ENCODE results near the gene HSD11B1.

HSD11B1 gene

DNA sequence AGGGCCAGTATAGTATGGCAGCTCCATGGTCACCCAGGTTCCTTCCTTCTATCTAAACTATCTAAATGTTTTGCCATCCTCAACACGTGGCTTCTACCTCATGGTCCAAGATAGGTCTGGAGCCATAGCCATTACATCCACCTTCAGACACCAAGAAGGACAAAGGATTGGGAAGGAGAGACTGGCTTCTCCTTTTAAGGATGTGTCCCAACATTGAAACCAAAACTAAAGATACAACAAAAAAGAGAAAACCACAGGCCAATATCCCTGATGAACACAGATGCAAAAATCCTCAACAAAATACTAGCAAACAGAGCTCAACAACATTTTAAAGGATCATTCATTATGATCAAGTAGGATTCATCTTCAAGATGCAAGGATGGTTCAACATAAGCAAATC is 24.8 kb downstream of the HSD11B1 start:
- H4K8ac ChIP-seq (ENCODE audit: low read depth, low read length), result no peak overlapping the region
- no peak overlapping the region for H3K9ac ChIP-seq (ENCODE audit: low read length)
- no CpG with 5 or more reads among the region's 1 CpG for WGBS (ENCODE audit: extremely low coverage, insufficient coverage, insufficient read length)
- no peaks in the 10 kb centered on the region for H3K4me1 ChIP-seq (ENCODE audit: control insufficient read depth in 1 of 2, insufficient read depth in 2 of 2, low read length in 2 of 2)
- no peaks in the 10 kb centered on the region for H3K79me1 ChIP-seq (ENCODE audit: low read length)
- H4K12ac ChIP-seq (ENCODE audit: low read depth, low read length), result no peak overlapping the region
- no peak overlapping the region for H2BK5ac ChIP-seq (ENCODE audit: low read depth, low read length, poor library complexity)
- H3K4me2 ChIP-seq (ENCODE audit: low read length), result no peak overlapping the region
- no peak overlapping the region for H2BK12ac ChIP-seq (ENCODE audit: low read length)
- H2AFZ ChIP-seq (ENCODE audit: insufficient read depth, low read length, poor library complexity), result no peak overlapping the region
- H3K4me3 ChIP-seq (ENCODE audit: low read depth, low read length), result no peak overlapping the region
- H3K23ac ChIP-seq (ENCODE audit: low read length), result no peak overlapping the region
- H2AK5ac ChIP-seq (ENCODE audit: low read length), result no peak overlapping the region
- no peak overlapping the region for H3K18ac ChIP-seq (ENCODE audit: low read length)
- H3K27me3 ChIP-seq (ENCODE audit: insufficient read depth, low read length), result no peaks in the 10 kb centered on the region
- no peaks in the 10 kb centered on the region for H3K9me3 ChIP-seq (ENCODE audit: insufficient read depth, low read depth, low read length)
- H4K91ac ChIP-seq (ENCODE audit: low read depth, low read length), result no peak overlapping the region
- H3K79me2 ChIP-seq (ENCODE audit: control insufficient read depth, insufficient read depth, low read length, poor library complexity), result no peaks in the 10 kb centered on the region
- H3K36me3 ChIP-seq (ENCODE audit: control insufficient read depth in 1 of 2, insufficient read depth in 2 of 2, low read length in 2 of 2), result no peaks in the 10 kb centered on the region
- no peak overlapping the region for H3K27ac ChIP-seq (ENCODE audit: low read depth, low read length)
- H3K4ac ChIP-seq (ENCODE audit: low read depth, low read length), result no peak overlapping the region
- no peak overlapping the region for H3K14ac ChIP-seq (ENCODE audit: low read length)
- H2BK120ac ChIP-seq (ENCODE audit: insufficient read depth, low read length, poor library complexity), result no peak overlapping the region
- DNase-seq, result no peak

DNA sequence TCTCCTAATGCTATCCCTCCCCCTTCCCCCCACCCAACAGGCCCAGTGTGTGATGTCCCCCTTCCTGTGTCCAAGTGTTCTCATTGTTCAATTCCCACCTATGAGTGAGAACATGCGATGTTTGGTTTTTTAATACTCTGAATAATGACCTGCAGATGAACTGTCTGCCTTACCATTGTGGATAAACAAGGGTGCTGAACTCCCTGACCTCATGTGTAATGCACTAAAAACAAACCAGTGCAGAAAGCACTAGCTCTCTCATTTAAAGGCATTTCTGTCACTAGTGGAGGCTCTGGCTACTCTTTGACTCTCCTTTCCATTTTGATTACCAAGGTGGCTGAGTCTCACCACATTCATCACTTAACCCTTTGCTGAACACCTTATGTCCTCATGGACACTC is 28.1 kb downstream of the HSD11B1 start:
- H2BK12ac ChIP-seq (ENCODE audit: low read length), result no peak overlapping the region
- no peak overlapping the region for H3K18ac ChIP-seq (ENCODE audit: low read length)
- H3K9me3 ChIP-seq (ENCODE audit: insufficient read depth, low read depth, low read length), result no peaks in the 10 kb centered on the region
- no peak overlapping the region for H3K14ac ChIP-seq (ENCODE audit: low read length)
- no peak overlapping the region for H3K27ac ChIP-seq (ENCODE audit: low read depth, low read length)
- no peak for DNase-seq
- no peak overlapping the region for H2AFZ ChIP-seq (ENCODE audit: insufficient read depth, low read length, poor library complexity)
- no peaks in the 10 kb centered on the region for H3K36me3 ChIP-seq (ENCODE audit: control insufficient read depth in 1 of 2, insufficient read depth in 2 of 2, low read length in 2 of 2)
- no peak overlapping the region for H4K12ac ChIP-seq (ENCODE audit: low read depth, low read length)
- H3K4ac ChIP-seq (ENCODE audit: low read depth, low read length), result no peak overlapping the region
- no peaks in the 10 kb centered on the region for H3K4me1 ChIP-seq (ENCODE audit: control insufficient read depth in 1 of 2, insufficient read depth in 2 of 2, low read length in 2 of 2)
- no peak overlapping the region for H3K4me2 ChIP-seq (ENCODE audit: low read length)
- H3K79me2 ChIP-seq (ENCODE audit: control insufficient read depth, insufficient read depth, low read length, poor library complexity), result no peaks in the 10 kb centered on the region
- no peak overlapping the region for H2BK120ac ChIP-seq (ENCODE audit: insufficient read depth, low read length, poor library complexity)
- no peak overlapping the region for H3K4me3 ChIP-seq (ENCODE audit: low read depth, low read length)
- WGBS (ENCODE audit: extremely low coverage, insufficient coverage, insufficient read length), result no CpG with 5 or more reads among the region's 1 CpG
- no peak overlapping the region for H4K8ac ChIP-seq (ENCODE audit: low read depth, low read length)
- no peak overlapping the region for H4K91ac ChIP-seq (ENCODE audit: low read depth, low read length)
- no peak overlapping the region for H2AK5ac ChIP-seq (ENCODE audit: low read length)
- no peak overlapping the region for H3K9ac ChIP-seq (ENCODE audit: low read length)
- no peak overlapping the region for H2BK5ac ChIP-seq (ENCODE audit: low read depth, low read length, poor library complexity)
- no peaks in the 10 kb centered on the region for H3K27me3 ChIP-seq (ENCODE audit: insufficient read depth, low read length)
- H3K23ac ChIP-seq (ENCODE audit: low read length), result peak overlapping the region; percentile 46
- H3K79me1 ChIP-seq (ENCODE audit: low read length), result no peaks in the 10 kb centered on the region

DNA sequence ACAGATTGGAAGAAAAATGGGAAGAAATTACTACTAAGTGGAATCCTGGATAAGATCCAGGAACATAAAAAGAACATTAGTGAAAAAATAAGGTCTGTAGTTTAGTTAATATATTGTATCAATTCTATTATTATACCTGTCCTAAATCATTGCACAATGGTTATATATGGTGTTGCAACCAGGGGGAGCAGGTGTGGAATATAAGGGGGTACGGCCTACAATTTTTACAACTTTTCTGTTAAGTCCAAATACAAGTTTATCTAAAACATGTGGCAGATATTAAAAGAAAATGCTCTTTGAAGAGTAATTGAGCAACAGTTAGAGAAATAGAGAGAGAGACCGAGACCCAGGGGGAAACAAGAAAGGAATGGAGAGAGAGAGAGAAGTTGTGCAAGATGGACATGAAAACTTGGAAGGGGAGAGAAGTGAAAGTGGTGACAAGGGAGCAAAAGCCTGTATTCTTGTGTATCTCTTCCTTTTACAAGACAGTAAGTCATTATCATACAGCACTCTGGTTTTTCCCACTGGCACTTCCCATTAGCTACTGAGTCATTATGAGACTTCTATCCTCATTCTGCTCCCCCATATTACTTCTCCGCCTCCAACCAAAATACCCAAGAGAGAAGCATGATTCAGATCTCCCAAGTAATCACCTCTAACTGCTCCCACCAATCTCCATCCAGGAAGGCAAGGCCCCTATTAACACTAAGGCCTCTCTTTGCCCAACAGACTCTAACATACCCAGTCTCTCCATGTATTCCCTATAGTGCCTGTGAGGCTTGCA is 29.0 kb downstream of the HSD11B1 start:
- no CpG with 5 or more reads among the region's 3 CpGs for WGBS (ENCODE audit: extremely low coverage, insufficient coverage, insufficient read length)
- no peaks in the 10 kb centered on the region for H3K79me1 ChIP-seq (ENCODE audit: low read length)

DNA sequence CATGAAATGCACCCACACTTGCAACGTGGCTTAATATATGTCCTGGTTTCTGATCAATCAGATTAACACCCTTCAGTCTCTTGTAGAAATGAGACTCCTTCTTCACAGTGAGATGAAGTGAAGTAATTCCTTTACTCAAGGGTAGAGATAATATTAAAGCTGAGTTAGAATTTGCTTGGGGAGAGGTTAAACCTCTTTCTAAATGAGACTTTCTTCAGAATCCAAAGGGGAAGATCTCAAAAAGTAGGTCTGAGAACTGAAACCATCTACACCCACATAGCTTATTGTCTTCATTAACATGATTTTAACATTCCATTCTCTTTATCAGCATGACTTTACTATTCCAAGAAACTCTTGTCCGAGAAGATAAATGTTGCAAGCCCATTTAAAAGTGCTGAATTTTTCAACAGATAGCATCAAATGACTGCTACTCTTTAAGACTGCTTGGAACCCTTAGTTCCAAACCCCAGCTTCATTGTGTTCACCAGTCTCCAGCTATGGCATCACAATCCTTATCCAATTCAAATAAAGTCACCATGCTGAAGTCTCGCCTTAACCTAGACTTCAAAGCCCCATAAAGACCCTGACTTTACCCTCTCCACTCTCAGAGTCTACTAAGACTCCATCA is 32.0 kb downstream of the HSD11B1 start:
- H3K4me1 ChIP-seq (ENCODE audit: control insufficient read depth in 1 of 2, insufficient read depth in 2 of 2, low read length in 2 of 2), result no peaks in the 10 kb centered on the region
- H3K4me2 ChIP-seq (ENCODE audit: low read length), result no peak overlapping the region
- H3K79me1 ChIP-seq (ENCODE audit: low read length), result no peaks in the 10 kb centered on the region
- no peaks in the 10 kb centered on the region for H3K79me2 ChIP-seq (ENCODE audit: control insufficient read depth, insufficient read depth, low read length, poor library complexity)
- no peaks in the 10 kb centered on the region for H3K9me3 ChIP-seq (ENCODE audit: insufficient read depth, low read depth, low read length)
- DNase-seq, result no peak
- H3K4me3 ChIP-seq (ENCODE audit: low read depth, low read length), result no peak overlapping the region
- H3K14ac ChIP-seq (ENCODE audit: low read length), result no peak overlapping the region
- no peak overlapping the region for H2AK5ac ChIP-seq (ENCODE audit: low read length)
- no peaks in the 10 kb centered on the region for H3K27me3 ChIP-seq (ENCODE audit: insufficient read depth, low read length)
- no peak overlapping the region for H4K12ac ChIP-seq (ENCODE audit: low read depth, low read length)
- no peak overlapping the region for H3K27ac ChIP-seq (ENCODE audit: low read depth, low read length)
- H3K18ac ChIP-seq (ENCODE audit: low read length), result no peak overlapping the region
- H2BK120ac ChIP-seq (ENCODE audit: insufficient read depth, low read length, poor library complexity), result no peak overlapping the region
- WGBS (ENCODE audit: extremely low coverage, insufficient coverage, insufficient read length), result no CpG with 5 or more reads among the region's 3 CpGs
- H4K8ac ChIP-seq (ENCODE audit: low read depth, low read length), result no peak overlapping the region
- peak overlapping the region; percentile 38 for H3K9ac ChIP-seq (ENCODE audit: low read length)
- H3K36me3 ChIP-seq (ENCODE audit: control insufficient read depth in 1 of 2, insufficient read depth in 2 of 2, low read length in 2 of 2), result no peaks in the 10 kb centered on the region
- H2BK5ac ChIP-seq (ENCODE audit: low read depth, low read length, poor library complexity), result no peak overlapping the region
- no peak overlapping the region for H3K4ac ChIP-seq (ENCODE audit: low read depth, low read length)
- H3K23ac ChIP-seq (ENCODE audit: low read length), result no peak overlapping the region
- no peak overlapping the region for H2BK12ac ChIP-seq (ENCODE audit: low read length)
- no peak overlapping the region for H4K91ac ChIP-seq (ENCODE audit: low read depth, low read length)
- no peak overlapping the region for H2AFZ ChIP-seq (ENCODE audit: insufficient read depth, low read length, poor library complexity)

More for the DNA sequence above, 29.0 kb downstream of the HSD11B1 start:
- Histone ChIP-seq H3K79me2 (ENCODE audit: control insufficient read depth, insufficient read depth, low read length, poor library complexity) (no peaks in the 10 kb centered on the region), H3K4ac (ENCODE audit: low read depth, low read length) (no peak overlapping the region), H4K8ac (ENCODE audit: low read depth, low read length) (no peak overlapping the region), H3K18ac (ENCODE audit: low read length) (no peak overlapping the region), H3K9me3 (ENCODE audit: insufficient read depth, low read depth, low read length) (no peaks in the 10 kb centered on the region), H2BK12ac (ENCODE audit: low read length) (no peak overlapping the region), H3K36me3 (ENCODE audit: control insufficient read depth in 1 of 2, insufficient read depth in 2 of 2, low read length in 2 of 2) (no peaks in the 10 kb centered on the region), H3K4me1 (ENCODE audit: control insufficient read depth in 1 of 2, insufficient read depth in 2 of 2, low read length in 2 of 2) (no peaks in the 10 kb centered on the region), H3K14ac (ENCODE audit: low read length) (no peak overlapping the region), H2AFZ (ENCODE audit: insufficient read depth, low read length, poor library complexity) (no peak overlapping the region), H3K4me3 (ENCODE audit: low read depth, low read length) (no peak overlapping the region), H3K27me3 (ENCODE audit: insufficient read depth, low read length) (no peaks in the 10 kb centered on the region), H3K23ac (ENCODE audit: low read length) (no peak overlapping the region), H3K9ac (ENCODE audit: low read length) (no peak overlapping the region), H2AK5ac (ENCODE audit: low read length) (no peak overlapping the region), H4K91ac (ENCODE audit: low read depth, low read length) (no peak overlapping the region), H3K27ac (ENCODE audit: low read depth, low read length) (no peak overlapping the region), H4K12ac (ENCODE audit: low read depth, low read length) (no peak overlapping the region), H3K4me2 (ENCODE audit: low read length) (no peak overlapping the region), H2BK5ac (ENCODE audit: low read depth, low read length, poor library complexity) (no peak overlapping the region), H2BK120ac (ENCODE audit: insufficient read depth, low read length, poor library complexity) (no peak overlapping the region)
- DNase-seq, result peak in 1 of 2 donors; percentile 28

All from trophoblast cell (in vitro differentiated cells and primary cell).